Stromal cell of bone marrow (primary cell): ENCODE measurements around the gene LRRN1.
"Not testable (repeated sequence)": the region's sequence is repeated elsewhere in the genome, so short reads cannot be mapped to it uniquely, and the experiment has no call there.

Source experiments
- DNase-seq: peaks from one replicate; pipeline ENCODE4 v3.0.0-alpha.2; 2012; ENCODE audit warnings: low read depth

LRRN1 gene

GRCh38 chr3:3813013-3813412 is 13.8 kb downstream of the LRRN1 start:
- DNase-seq = no peak

DNA sequence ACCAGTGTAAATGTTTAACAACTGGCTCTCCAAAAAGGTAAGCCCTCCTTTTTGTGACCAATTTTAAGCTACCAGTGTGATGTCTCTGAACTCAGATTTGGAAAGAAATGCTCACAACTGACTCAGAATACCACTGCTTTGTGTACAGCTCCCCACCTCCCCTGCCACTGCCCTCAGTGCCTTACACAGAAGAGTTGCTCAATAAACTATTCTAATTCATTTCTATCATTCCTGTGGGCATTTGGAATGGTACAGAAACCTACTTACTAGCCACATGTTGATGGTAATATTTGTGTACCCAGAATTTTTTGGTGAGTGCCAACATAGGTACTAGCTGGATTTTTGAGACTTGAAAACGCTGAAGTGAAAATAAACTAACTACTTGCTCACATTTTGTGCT is 16.0 kb downstream of the LRRN1 start:
- no peak for DNase-seq

- DNase-seq = no peak
These were observed 16.8 kb downstream of the LRRN1 start for GRCh38 chr3:3816034-3816433.

GRCh38 chr3:3817865-3818264 is 18.6 kb downstream of the LRRN1 start:
- DNase-seq = no peak

DNA sequence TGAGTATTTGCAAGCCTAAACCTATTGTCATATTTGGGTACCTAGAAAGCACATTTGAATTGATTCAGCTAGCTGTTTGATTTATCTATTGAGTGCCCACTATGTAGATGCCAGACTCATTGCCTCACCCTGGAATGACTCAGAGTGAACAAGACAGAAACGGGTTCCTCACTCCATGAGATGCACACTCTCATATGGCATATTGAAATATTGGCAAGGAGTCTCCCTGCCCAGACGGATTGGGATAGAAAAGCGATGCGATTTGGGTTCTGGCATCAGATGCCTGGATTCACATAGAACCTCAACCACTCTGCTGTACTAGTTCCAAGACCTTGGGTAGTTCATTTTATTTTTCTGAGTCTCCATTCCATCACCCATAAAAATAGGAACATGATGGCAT is 22.5 kb downstream of the LRRN1 start:
- DNase-seq = no peak

DNA sequence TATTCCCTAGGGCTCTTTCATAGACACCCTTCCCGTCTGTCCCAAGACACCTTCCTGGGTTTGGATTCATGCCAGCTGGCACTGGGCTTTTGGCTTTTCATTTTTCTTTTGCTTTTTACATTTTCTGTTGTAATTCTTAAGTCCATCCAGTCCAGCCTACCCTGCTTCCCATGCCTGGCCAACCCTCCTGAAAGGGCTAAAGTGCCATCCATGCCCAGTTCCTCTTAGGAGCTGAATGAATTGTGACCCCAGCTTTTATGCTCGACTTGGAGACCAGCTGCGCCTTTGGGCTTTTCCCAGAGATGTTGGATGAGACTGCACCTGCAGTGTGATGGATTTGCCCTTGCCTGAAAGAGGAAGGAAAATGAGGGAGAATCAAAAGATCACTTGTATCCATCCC is 25.8 kb downstream of the LRRN1 start:
- no peak for DNase-seq

DNA sequence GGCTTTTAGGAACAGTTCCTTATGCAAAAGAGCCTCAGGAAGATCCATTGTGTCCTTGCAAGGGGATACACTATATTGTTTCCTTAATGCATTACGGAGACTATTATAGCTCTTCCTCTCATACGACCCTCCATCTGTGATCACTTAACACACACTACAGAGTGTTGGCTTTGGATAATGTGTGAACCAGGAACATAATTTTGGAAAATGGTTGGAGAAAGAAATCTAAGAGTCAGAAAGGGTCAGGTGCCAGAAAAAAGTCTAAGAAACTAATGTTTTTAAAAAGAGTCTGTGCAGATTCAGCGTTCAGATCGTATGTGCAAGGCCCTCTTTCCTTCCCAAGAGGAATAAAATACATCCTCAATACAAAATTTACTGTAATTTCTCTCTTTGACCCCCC is 27.3 kb downstream of the LRRN1 start:
- DNase-seq = no peak

DNA sequence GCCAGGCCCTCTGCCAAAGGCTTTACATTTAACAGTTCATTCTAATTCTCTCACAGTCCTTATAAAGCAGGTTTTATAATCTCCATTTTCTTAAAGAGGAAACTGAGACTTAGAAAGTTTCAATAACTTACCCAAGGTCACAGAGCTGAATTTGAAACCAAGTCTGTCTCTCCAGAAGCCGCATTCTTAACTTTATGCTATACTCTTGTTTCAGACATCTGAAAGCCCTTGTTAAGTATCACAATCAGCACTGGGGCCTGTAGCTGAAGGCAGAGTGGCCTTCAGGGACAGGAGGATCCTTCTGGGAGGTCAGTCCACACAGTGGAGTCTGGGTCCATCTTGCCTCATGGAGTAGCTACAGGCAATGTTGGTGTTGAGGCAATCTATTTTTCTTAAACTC is 27.9 kb downstream of the LRRN1 start:
- DNase-seq = no peak

DNA sequence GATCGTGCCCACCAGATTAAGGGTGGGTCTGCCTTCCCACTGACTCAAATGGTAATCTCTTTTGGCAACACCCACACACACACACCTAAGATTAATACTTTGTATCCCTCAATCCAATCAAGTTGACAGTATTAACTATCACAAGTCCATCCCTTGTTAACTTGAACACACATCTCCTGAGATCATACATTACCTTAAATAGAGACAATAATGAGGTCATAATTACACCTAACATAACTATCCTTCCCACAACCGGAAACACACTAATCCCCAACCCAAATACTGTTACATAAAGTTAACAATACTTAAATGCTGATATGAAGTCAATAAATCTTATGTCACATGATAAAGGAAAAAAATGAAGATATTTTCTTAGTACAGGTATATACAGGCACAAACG is 29.2 kb downstream of the LRRN1 start:
- DNase-seq = not testable (repeated sequence)

GRCh38 chr3:3836845-3837244 is 37.6 kb downstream of the LRRN1 start:
- DNase-seq = no peak

- DNase-seq = no peak
These were observed 43.1 kb downstream of the LRRN1 start for GRCh38 chr3:3842356-3842755.

- no peak for DNase-seq
These were observed 49.0 kb downstream of the LRRN1 start for GRCh38 chr3:3847994-3848922.

- no peak for DNase-seq
These were observed 49.7 kb downstream of the LRRN1 start for GRCh38 chr3:3848923-3849275.

DNA sequence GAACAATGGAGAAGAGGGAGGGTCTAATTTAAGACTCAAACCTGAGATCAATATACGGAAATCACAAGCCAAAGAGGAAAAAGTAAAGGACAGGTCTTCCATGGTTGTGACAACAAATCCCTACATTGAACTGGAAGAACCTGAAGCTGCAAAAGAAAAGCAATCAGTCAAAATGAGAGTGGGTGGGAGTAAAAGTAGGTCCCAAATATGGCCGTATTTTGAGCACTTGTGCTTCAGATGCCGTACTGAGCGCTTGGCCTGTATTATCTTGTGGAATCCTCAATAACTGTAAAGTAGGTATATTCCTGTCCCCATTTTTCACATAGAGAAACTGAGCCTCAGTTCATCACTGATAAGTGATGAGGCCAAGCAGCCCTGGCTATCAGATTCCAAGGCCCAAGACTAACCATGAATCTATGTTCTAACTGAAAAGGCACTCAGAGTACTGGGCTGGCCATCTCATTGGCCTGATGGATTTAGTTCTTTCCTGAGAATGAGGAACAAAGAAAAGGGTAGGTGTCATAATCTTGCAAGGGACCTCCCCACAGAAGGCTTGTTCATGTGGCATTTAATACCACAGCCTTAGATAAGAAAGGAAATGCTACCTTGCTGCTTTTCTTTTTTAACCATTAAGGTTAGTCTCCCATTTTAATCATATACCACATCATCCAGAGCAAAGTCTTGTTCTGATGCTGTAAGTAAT is 52.5 kb downstream of the LRRN1 start:
- no peak for DNase-seq

DNA sequence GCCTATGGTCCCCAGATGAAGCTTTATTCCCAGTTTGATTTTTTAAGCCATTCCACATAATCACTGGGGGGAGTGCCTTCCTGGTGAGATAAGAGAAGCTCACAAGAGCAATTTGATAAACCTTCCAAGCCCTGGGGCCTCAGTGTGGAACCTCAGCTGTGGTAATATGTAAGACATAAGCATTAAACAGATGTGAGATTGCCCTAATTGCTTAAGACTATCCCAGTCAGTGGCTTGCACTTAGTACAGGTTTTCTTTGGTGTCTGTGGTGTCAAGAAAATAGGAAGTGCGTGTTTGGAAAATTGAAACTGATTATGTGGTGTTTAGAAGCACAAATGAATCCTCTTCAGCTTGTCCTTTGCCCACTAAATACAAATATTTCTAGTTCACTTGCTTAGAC is 54.3 kb downstream of the LRRN1 start:
- no peak for DNase-seq

DNA sequence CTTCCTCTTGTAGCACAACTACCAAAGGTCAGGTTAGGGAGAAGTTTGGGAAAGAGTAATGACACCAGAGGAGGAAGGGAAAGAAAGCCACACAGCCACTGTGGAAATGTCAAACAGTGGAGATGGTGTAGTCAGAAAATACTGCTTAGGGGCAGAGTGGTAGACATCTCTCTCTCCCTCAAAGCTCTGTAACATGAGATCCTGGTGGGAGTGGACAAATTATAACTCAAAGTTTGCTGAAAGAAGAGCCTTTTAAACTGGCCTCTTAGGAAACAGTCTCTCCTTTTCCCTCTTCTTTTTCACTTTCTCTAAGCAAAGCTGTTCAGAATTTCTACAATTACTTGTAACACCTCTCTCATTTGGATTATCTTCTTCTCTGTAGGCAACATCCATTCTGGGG is 55.8 kb downstream of the LRRN1 start:
- no peak for DNase-seq

DNA sequence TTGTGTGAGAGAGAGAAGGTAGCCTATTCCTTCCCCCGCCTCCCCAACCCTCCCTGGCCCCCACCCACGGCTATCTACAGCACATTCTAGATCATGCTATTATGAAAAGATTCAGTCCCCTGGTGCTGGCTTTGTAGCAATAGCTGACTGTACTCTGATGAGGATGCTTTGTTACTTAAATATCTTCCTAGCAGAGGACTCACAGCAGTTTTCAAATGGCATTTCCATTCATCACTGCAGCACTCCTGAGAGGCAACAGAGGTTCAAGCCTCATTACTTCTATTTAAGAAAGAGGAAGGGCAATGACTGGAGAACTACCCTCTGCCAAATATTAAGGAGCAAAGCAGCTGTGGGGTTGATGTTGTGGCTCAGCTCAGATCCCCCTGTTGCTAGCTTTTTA is 61.0 kb downstream of the LRRN1 start:
- no peak for DNase-seq

DNA sequence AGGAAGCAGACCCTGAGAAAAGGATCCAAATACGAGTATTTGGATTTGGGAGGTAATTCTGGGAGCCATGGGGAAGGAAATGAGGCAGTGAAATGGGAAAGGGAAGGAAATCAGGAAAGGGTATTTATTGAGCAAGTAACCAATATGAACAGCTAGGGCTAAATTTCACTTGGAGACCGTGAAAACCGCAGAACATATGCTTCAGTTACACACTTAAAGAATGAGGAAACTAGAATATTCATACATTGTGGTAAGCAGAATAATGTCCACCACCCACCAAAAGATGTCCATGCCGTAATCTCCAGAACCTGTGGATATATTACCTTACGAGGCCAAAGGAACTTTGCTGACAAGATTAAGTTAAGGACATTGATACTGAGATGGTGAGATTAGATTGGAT is 63.3 kb downstream of the LRRN1 start:
- no peak for DNase-seq

DNA sequence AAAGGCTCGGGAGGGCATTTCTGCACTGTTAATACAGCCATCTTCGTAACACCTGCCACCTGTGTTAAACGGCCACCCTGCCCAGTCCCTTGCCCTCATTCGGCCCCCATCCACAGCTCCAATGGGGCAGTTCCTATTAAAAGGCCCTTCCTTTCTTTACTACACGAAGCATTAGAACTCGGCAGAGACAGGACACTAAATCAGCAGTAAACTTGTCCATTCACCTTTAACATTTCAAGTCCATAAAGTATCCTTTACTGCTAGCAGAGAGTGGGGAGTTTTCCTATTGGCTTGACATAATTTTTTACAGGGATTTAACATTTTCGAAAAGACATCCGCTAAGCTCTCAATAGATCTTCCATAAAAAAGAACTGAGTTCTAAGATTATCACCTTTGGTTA is 76.3 kb downstream of the LRRN1 start:
- DNase-seq = no peak

GRCh38 chr3:3881050-3881449 is 81.8 kb downstream of the LRRN1 start:
- DNase-seq = no peak

DNA sequence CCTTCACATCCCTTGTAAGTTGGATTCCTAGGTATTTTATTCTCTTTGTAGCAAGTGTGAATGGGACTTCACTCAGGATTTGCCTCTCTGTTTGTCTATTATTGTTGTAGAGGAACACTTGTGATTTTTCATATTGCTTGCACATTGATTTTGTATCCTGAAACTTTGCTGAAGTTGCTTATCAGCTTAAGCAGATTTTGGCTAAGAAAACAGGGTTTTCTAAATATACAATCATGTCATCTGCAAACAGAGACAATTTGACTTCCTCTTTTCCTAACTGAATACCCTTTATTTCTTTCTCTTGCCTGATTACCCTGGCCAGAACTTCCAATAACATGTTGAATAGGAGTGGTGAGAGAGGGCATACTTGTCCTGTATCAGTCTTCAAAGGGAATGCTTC is 88.1 kb downstream of the LRRN1 start:
- not testable (repeated sequence) for DNase-seq

GRCh38 chr3:3893590-3893989 is 94.4 kb downstream of the LRRN1 start:
- no peak for DNase-seq
